Measurements from ENCODE around the gene VILL.
"Not testable (repeated sequence)": the region's sequence is repeated elsewhere in the genome, so short reads cannot be mapped to it uniquely, and the experiment has no call there.

VILL gene

DNA sequence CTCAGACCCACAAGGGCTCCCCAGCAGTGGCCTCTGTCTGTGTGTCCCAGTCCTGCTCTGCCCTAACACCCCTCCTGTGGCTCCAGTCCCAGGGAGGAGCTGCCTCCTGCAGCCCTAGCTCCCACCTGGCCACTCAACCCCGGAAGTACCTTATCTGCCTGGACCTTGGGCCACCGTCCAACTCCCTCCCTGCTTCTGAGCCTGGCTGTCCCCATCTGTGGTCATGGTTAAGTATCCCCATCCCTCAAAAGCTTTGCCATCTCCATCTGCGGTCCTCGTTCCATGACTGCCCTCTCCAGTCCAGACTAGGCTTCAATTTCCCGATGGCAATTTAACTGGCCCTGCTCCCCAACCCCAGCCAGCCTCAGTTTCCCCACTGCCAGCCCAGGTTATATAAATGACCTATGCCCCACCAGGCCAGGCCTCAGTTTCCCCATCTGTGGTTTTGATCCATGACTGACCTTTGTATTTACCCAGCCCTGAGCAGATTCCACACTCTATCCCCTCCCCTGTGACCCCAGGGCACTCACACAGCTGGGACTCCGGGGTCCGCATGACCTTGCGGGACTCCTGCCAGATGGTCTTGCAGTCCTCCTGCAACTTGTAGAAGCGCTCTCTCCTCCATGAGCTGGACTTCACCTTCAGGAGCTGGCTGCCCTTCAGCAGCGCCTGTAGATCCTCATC, 29.2 kb downstream of the VILL start:
- no peak for DNase-seq

DNA sequence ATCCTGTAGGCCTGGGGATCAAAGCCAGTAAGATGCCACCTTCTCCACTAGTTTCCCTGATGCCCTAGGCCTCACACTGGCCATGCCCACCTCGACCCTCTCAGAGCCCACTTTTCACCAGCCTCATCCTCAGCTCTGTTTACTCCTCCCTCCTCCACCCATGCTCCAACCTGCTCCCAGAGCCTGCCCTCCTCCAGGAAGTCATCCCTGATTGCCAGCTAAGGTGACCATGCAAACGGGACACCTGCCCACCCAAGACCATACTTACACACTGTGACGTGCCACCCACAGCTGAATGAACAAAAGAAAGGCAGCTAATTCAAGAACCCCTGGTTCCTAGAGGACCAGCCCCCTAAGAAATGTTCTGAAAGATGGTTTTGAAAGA, 29.7 kb downstream of the VILL start:
- DNase-seq, result no peak

DNA sequence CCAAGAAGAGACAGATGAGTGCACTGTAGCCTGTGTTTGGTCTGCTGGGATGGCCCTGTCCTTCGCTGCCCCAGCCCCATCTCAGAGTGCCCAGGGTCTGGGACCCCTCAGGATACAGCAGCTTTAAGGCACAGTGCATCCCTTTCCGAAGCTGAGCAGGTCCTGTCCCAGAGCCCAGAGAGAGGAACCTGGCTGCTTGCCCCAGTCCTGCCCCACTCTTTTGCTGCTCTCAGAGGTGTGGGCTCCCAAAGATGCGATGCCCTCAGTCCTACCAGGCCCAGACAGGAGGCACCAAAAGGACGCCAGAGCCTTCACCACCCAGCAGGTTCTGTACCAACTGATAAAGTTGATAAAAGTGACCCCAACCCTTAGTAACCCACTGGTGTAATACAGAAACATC, 30.6 kb downstream of the VILL start:
- no peak for DNase-seq

DNA sequence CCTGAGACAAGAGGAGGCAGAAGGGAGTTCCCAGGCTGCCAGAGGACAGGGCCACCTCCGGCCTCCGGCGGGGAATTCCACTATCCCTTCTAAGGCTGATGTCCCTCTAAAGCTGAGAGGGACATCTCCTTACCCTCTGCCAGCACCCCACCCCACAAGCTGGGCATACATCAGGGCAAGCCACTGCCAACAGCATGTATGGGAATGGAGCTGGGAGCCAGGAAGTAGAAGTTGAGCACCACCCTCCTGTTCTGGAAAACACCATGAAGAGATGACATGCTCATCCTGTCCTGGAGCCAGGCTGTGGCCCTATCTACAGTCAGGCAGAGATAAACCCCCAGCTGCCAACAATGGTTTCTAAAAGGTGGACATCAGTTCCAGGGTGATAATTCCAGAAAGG, 31.7 kb downstream of the VILL start:
- DNase-seq, result no peak

DNA sequence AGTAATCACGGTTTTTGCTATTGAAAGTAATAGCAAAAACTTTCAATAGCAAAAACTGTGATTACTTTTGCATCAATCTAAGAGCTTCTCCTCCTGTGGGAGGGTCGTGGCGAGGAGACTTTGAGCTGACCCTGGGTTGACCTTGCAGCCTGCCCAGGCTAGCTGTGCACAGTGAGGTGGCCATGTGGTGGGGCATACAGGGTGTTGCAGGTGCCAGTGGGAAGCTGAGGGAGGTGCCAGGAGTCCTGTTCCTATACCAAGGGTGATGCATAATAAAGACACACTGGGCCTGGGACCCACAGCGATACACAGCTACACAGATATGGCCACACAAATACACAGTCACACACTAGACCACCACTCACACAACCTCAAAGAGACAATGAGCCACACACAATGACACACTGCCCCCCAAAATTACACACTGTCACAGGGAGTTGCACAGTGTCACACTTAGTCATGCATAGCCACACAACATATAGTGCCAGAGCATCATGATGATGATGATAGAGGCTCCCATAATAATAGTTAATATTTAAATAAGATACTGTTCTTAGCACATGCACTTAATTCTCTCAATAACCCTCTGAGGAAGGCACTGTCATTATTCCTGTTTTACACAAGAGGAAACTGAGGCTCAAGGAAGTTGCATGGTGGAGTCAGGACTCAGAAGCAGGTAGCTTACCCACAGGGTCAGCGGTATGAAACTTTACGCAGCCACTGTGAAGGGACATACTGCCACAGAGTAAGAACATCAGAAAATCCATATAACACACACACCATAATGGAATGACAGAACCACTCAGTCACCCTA, 32.5 kb downstream of the VILL start:
- no peak for DNase-seq

DNA sequence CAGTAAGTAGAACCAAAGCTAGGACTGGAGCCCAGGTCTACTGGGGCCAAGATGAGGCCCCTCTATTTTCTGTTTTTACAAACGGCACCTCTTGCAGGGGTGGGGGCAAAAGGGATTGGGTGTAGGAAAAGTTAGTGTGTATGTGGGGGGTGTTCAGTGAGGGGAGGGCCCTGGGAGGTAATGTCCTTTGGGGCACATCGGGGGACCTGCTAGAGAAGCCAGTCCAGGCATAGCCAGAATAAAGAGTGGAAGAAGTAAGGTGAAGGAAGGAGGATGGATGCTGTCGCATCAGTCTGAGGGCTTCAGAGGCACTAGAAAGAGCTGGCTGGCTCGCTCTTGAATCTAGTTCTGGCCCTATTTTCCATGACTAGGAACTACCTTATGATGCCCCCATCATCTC, 36.3 kb downstream of the VILL start:
- no peak for DNase-seq

DNA sequence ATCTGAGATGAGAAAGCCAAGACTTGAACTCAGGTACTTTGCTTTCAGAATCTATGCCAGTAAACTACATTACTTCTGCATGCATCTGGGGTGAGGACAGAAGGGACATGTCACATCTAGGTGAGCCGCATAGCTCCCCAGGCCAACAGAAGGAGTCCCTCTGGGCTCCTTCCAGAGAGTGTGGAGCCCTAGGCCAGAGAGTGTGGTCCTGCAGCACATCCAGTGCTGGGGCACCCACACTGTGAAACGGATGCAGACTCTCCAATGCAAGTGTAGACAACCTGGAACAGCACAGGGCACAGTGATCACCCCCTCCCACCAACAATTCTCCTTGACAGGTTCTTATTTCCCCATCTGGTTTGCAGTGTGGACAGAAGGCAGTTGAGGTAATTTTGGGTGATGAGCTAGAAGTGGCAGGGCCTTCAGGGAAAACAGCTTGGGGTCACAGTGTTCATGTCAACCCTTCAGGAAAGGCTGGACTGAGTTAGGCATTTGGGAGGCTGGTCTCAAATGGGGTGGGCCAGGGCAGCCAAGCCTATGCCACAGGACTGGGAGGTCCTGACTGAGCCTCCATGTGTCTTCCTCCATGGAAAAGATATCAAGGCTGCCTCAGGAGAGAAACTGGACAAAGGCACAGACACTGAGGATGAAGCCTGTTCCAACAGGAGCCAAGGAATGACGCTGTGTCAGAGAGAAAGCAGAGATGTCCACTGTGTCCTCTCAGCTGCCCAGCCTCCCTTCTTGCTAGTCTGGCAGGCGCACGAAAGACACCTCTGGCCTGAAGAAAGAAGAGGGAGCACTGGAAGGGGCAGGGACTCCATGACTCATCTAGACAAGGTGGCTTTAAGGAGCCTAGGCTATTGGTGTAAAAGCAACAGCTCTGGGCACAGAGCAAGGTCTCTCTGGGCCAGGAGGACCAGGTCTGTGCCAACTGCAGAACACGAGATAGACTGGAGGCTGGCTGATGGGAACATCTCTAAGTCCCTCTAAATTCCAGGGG, 37.2 kb downstream of the VILL start:
- no peak for DNase-seq

DNA sequence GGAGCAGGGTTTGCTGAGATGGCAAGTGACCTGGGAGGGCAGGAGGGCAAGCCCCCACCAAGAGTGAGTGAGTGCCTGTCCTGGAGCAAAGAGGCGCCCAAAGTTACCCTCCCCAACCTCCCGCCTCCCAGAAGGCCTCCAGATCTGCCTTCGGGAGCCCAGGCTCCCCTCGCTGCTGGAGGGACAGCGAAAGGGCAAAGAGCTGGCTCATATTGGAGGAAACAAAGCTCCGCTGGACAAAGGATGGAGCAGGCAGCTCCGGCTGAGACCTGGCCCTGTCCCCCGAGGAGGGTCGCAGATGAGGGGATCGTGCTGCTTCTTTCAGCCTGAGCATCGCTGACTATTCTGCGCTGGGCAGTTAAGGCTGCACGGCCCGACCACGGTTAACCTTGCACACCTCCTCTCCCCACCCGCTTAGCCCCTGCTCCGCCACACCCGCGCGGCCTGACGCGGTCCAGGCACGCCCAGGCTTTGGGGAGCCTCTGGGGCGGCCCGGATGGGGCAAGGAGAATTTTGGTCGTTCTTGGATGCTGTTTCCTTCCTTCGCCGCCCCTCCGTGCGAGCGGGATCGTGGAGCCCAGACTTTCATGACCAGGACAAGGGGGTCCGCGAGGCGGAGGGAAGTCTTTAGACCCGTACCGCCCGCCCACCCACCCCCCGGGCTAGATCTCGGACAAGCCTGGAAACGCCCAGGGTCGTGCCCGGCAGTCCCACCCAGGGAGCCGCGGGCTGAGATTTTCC, 38.2 kb downstream of the VILL start:
- DNase-seq, result no peak

DNA sequence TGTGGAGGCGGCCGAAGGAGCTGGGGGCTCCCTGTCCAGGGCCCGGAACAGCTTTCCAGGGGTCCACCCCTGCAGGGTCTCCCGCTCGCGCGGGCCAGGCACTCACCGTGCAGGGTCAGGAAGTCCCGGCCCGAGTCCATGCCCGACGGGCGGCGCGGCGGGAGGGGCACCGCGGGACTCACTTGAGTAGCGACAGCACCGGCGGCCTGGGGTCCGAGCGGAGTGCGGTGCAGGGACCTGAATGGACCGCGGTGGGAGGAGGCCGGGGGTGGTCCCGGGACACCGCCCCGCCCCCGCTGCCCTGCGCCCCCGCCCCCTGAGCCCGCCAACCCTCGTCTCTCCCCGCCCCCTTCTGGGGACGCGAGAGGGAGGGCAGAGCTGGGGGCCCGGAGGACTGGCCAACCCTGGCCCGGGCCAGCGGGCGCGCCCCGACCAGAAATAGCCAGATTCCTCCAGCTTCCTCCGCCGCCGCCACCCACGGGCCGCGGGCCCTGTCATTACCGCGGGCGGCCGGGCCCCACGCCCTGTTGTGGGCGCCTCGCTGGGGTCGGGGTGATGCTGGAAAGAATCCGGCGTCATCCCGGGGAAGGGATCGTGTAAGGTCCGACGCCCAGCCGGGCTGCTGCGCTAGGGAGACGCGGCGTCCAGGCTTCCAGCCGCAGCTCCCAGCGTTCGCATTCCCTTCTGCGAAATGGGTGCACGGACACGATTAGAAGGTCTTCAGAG, 39.0 kb downstream of the VILL start, which contains the start of gene PLCD1:
Gene PLCD1 (minus strand): TSS at position 243 of the 726 bp plus-strand sequence. CDS start 103 bp downstream, at position 140.
- DNase-seq, result peak; percentile 67

DNA sequence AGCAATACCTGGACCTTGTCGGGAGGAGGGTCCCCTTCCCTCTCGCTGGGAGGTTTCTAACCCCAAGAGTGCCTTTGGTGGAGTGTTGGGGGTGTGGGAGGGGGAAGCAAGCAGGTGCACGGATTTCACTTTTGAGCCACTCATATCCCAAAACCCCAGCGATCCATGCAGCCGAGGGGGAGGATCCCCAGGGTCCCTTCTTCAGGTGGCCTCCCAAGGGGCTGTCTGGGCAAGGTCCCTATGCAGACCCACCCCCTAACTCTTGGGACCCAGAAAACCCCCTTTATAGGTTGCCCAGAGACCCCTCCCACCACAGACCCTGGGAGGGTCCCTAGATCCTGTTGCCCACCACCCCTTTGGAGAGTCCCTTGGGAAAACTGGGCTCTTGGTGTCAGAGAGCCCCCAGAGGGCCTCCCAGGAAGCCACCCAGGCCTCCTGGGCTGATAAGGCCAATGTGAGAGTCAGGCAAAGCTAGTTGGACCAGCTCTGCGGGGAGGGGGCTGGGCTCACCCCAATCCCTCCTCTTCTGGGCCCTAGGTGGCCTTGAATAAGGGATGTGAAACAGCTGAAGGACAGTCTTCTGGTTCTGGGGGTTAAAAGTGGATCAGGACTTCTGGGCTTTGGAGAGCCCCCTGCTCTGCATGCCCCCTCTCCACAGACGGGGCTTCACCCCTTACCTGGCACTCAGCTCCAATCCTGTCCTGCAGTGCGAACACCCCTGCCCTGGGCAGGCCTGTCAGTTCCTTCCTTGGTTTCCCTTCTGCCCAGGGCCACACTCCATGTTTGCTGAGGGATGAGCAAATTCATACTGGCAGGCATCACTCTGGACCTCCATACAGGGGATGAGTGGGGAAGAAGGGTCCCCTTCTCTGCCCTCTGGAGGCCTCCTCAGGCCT, 39.8 kb downstream of the VILL start:
- DNase-seq, result no peak

DNA sequence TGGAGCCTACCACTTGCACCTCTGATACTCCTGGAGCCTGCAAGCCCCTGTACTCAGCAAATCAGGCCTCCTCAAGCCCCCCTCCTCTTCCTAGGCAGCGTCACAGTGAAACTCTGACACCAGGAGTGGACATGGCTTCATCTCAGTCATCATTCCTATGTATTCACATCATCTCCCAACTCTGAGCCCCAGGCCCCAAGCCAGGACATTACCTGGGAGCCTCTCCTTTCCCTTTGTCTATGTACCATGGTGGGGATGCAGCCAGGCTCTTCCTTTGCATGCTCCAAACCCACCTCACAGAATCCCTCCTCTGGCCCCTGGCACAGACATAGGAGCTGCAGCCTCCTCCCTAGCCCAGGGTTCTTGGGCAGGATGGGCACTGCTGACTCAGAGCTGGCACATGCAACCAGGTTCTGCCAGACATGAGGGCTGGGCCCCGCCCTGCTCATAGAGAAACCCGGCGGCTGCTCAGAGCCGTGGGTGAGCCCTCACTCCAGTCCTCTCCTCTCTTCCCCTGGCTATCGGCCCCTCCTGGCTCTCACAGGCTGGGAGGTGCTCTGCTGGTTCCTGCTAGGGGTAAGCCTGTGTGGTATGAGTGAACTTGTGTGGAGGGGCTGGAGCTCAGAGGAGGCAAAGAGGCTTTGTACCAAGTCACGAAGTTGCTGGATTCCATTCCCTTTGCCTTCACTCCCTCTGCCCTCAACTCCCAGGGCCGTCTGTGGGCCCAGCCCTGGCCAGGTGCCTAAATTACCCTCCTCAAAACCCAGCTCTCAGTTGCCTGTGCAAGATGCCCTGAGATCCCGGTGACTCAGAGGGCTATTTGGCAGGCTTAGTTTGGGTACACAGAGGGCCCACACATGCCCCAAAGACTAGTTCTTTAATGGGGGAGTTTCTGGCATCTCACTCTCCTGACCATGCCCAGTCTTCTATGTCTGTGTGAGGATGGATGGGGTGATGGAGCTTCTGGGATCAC, 40.7 kb downstream of the VILL start:
- peak; percentile 72 for DNase-seq

DNA sequence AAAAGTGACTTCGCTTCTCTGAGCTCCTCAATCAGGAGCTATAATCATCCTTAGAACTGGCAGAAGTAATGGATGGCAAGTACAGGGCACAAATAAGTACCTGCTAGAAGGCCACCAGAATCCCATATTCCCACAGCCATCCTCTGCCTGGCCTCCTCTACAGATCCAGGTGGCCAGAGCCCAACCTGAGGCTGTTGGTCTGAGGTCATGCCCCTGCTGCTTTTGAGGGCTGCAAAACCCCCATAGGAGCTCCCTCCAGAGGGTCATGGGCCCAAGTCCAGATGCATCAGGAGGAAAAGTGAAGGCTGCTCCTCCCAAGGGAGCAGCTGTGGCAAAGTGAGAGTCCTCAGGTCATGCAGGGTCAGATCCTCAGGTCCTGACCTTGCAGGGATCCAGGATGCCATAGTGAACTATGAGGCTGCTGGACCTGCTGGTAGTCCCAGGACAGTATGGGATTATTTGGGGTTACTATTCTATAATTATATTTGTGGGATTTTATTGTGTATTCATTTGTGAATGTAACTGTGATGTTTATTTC, 41.8 kb downstream of the VILL start:
- DNase-seq, result no peak

DNA sequence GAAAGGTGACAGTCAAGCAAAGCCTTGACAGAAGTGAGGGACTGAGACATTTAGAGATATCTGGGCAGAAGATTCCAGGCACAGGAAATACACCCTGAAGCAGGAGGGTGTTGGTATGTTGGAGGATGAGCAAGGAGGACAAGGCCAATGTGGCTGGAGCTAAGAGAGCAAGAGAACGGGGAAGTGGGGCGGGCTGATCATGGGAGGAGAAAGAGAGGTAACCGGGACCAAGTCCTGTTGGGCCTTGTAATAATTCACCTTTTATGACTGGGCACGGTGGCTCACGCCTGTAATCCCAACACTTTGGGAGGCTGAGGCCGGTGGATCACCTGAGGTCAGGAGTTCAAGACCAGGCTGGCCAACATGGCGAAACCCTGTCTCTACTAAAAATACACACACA, 43.0 kb downstream of the VILL start:
- not testable (repeated sequence) for DNase-seq

DNA sequence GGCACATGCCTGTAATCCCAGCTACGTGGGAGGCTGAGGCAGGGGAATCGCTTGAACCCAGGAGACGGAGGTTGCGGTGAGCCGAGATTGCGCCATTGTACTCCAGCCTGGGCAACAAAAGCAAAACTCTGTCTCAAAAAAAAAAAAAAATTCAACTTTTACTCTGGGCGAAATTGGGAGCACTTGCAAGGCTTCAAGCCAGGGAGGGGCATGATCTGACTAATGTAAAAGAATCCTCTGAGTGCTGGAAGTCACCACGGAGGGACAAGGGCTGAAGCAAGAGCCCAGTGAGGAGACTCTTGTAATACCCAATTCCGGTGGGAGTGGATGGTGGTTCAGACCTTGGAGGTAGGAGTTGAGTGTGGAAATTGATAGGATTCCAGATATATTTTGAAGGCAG, 43.7 kb downstream of the VILL start:
- DNase-seq, result not testable (repeated sequence)

DNA sequence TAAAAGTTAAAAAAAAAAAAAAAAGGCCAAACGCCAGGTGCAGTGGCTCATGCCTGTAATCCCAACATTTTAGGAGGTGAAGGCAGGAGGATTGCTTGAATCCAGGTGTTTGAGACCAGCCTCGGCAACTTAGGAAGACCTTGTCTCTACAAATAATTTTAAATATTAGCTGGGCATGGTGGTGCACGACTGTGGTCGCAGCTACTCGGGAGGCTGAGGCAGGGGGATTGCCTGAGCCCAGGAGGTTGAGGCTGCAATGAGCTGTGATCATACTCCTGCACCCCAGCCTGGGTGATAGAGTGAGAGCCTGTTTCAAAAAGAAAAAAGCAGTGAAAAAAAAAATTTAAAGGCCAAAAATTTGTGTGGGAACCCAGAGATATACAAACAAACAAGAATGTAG, 45.7 kb downstream of the VILL start:
- DNase-seq, result no peak

DNA sequence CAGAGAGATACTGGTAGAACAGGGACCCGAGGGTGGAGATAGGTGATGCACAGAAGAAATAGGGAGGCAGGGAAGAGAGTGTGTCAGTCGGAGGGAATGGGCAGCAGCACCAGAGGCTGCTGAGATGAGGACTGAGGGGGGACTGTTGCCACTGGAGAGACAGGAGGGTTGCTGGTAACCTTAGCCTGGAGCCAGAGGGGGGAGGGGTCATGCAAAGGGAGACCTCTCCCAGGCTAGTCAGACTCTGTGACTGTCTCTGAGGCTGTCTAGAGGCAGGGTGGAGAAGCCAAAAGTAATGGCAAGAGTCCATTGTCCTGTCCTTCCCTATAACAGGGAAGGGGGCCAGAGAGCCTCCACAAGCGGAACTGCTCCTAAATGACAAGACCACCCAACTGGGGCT, 46.3 kb downstream of the VILL start:
- no peak for DNase-seq

DNA sequence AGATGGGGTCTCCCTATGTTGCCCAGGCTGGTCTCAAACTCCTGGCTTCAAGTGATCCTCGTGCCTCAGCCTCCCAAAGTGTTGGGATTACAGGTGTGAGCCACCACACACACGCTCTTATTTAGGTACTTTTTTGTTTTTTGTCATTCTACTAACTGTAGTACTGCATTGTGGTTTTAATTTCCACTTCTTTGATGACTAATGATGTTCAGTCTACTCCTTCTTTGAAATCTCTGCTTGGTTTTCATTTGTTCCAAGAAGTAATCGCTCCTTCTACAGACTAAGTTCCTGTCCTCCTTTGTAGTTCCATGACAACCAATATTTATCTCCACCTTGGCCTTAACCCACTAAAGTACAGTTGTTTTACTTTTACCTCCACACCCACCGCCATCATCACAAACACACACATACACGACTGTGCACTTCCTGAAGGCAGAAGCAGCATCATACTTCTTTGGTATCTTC, 47.9 kb downstream of the VILL start:
- no peak for DNase-seq

DNA sequence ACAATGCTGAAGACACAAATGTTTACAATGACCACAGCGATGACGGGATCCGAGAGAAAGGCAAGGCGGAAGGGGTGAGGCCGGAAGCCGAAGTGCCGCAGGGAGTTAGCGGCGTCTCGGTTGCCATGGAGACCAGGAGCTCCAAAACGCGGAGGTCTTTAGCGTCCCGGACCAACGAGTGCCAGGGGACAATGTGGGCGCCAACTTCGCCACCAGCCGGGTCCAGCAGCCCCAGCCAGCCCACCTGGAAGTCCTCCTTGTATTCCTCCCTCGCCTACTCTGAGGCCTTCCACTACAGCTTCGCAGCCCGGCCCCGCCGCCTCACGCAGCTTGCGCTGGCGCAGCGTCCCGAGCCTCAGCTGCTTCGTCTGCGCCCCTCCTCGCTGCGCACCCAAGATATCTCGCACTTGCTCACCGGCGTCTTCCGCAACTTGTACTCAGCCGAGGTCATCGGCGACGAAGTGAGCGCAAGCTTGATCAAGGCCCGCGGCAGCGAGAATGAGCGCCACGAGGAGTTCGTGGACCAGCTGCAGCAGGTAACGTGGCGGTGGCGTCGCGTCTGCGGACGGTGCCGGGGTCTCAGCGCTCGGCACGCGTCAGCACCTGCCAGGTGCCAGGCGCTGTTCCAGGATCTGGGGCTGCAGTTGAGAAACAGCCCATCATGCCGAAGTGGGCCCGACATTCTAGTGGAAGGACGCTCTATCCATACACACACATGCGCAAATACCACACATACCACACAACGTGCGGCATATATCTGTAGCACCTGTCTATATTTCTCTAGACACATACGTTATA, 48.7 kb downstream of the VILL start, which contains the start of gene DLEC1:
Gene DLEC1 (plus strand): TSS at position 108 of the 798 bp plus-strand sequence. CDS start 18 bp downstream, at position 126.
- DNase-seq, result no peak
